ENCODE measurements around the gene AS3MT.
"Not testable (repeated sequence)": the region's sequence is repeated elsewhere in the genome, so short reads cannot be mapped to it uniquely, and the experiment has no call there.

The AS3MT gene

DNA sequence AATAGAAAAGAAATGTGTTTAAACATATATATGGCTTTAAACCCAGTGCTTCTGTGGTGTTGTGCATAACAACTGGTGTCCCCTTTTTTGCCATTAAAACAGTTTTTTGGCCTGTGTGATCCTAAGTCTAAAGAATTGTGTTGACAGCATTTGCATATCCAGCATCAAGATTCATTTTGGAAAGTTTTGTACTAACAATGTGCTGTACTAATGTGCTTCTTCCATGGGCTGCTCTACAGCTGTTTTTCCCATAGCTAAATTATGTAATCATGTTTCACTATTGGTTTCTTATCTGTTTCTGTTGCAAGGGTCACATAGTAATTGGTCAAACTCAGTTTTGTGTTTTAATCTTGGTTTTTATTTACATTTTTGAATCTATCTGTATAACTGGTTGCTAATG is 54.3 kb downstream of the AS3MT start:
- no peak for DNase-seq

DNA sequence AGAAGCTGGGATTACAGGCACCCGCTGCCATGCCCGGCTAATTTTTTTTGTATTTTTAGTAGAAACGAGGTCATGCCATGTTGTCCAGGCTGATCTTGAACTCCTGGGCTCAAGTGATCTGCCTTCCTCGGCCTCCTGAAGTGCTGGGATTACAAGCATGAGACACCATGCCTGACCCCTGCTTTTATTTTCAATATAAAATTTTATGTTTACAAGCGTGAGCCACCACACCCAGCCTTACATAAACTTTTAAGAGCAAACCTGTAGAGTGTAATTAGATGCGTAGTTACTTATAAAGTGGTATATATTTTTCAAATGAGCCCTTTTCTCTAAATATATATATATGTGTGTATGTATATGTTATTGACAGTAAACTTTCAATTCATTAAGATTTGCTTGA is 57.6 kb downstream of the AS3MT start:
- DNase-seq, result no peak

DNA sequence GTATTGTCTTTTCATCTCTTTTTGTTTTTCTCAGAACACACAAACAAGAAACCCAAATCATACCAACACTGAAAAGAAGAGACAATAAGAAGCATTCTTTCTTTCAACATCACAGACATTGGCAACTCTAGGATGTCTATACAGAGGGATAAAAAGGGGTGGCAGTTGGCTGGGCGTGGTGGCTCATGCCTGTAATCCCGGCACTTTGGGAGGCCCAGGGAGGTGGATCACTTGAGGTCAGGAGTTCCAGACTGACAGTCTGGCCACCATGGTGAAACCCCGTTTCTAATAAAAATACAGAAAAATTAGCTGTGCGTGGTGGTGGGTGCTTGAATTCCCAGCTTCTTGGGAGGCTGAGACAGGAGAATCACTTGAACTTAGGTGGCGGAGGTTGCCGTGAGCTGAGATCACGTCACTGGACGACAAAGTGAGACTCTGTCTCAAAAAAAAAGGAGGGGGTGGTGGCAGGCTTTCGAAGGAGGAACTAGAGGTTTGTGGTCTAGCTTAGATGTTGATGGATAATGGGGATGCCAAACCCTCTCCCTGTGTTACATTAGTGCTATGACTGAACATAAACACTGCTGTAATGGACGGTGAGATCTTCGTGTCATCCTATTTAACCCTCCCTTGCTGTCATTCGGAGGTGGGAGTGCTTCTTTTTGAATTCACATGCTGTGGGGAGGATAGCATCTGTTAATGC is 58.2 kb downstream of the AS3MT start:
- DNase-seq, result no peak

DNA sequence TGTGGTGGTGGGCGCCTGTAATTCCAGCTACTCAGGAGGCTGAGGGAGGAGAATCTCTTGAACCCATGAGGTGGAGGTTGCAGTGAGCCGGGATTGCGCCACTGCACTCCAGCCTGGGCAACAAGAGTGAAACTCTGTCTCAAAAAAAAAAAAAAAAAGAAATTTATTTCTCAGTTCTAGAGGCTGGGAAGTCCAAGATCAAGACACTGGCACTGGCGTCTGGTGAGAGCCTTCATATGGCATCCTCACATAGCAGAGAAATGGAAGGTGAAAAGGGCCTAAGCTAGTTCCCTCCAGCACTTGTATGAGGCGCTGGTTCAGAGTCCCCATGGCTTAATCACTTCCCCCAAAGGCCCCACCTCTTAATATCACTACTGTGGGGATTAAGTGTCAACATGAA is 59.2 kb downstream of the AS3MT start:
- DNase-seq, result not testable (repeated sequence)

DNA sequence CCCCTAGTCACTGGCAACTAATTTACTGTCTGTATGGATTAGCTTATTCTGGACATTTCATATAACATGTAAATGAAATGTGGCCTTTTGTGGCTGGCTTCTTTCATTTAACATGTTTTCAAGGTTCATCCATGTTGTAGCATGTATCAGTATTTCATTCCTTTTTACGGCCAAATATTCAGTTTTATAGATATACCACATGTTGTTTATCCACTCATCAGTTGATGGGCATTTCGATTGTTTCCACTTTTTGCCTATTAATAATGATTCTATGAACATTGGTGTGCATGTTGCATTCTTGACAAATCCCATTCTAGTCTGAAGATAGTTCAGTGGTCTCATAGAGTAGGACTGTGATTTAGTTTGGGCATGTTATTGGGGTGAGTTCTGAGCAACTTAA is 61.5 kb downstream of the AS3MT start:
- DNase-seq, result no peak

DNA sequence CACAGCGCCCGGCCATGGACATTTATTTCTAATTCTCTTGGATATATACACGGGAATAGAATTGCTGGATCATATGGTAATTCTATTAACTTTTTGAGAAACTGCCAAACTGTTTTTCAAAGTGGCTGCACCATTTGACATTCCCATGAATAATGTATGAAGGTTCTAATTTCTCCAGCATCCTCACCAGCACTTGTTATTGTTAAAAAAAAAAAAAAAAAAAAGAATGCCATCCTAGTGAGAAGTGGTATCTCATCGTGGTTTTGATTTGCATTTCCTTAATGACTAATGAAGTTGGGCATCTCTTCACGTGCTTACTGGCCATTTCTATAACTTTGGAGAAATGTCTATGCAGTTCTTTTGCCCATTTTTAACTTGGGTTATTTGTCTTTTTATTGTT is 62.4 kb downstream of the AS3MT start:
- DNase-seq, result no peak

DNA sequence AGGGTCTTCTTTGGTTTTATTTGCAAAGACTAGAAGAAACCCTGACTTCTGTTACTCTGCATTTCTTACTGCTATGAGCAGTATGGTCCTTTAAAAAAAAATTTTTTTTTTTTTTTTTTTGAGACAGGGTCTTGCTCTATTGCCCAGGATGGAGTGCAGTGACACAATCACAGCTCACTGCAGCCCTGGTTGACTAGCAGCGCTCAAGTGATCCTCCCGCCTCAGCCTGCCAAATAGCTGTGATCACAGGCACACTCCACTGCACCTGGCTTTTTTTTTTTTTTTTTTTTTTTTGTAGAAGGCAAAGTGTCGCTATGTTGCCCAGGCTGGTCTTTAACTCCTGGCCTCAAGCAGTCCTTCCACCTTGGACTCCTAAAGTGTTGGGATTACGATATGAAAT is 66.2 kb downstream of the AS3MT start:
- no peak for DNase-seq

DNA sequence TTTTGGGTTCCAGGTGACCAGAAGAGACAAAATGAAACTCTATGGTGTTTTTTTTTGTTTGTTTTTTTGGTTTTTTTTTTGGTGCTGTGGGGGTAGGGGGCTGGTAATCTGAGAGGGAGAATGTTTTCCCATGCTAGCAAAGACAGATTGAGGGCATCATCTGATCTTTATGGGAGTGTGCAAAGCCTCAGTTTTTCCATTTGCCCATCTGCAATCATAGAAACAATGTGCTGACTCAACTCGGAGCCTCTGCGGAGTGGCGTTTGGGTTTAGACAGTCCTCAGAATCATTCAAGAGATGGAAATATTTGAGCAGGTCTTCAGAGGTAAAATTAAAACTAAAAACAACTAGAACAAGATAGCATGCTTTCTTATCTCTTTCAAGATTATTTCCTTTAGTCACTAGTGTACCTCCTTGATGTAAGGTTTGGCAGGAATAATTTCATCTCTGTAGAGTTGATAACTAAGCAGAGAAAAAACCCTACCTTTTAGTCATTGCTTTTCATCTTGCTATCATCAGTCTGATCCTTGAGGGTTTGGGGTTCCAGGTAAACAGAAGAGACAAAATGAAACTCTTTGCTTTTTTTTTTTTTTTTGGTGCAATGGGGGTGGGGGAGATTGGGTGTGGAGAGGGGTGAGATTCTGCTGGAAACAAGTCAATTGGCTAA is 66.8 kb downstream of the AS3MT start:
- no peak for DNase-seq

DNA sequence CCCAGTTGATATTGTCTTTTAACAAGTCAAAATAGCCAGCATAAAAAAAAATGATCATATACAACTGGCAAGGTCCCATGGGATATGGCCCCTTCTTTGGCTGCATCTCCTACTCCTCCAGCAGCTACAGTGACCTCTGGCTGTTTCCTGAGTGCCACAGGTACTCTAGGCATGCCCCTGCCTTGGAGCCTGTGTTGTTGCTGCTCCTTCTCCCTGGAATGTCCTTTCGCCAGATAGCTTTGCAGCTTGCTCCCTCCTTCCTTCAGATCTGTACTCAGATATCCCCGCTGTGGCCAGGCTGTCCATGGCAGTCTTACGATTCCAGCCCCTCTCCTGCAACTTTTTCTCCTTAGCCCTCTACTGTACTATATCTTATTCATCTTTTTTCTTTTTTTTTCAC is 72.1 kb downstream of the AS3MT start:
- no peak for DNase-seq

DNA sequence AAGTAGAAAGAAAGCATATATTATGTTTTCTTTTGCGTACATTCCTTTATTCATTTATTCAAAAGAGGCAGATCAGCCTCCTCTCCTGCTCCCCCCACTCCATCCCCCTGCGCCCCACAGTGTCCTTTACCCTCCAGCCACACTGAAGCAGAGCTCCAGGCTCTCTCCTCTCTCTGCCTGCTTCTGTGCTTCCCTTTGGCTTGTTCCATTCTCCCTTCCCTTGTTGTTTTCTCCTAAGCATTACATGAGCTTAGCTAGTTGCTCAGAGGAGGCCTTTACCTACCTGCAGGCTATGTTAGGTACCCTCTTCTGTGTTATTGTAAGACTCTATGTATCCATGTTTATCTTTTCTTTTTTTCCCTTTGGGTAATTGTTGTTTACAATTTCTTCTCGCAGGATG is 76.2 kb downstream of the AS3MT start:
- no peak for DNase-seq

DNA sequence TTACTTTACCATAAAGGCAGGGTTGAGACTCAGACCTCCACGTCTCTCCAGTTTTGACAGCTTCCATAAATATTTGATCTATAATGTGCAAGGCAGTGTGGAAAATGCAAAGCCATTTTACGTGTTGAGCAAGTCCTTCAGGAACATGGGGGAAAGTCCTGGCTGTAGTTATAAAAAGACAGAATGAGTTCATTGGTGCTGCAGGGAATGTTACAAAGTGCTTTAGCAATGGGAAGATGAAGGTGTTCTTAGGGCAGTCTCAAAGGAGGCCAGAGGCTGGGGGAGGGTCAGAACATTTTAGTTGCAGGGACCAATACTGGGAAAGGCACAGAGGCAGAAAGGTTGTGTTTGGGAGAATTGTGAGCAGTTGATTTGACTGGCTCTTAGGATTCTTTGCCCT is 76.7 kb downstream of the AS3MT start:
- DNase-seq, result no peak

DNA sequence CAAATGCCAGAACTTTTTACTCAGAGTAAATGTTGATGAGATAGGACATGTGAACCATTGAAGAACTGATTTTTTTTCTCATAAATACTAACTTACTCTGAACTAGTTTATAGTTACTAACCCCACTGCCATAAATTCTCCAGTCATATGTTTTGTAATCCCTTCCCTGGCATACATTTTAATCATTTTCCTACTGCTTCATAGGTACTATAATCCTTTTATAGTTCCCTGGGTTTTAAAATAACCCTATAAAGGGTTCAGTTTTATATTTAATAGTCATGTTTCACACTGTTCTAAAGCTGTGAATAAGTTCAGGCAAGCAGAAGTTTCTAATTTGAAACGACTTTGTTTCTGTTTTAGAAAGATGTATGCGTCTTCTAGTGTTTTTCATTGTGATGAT is 77.7 kb downstream of the AS3MT start:
- DNase-seq, result no peak

DNA sequence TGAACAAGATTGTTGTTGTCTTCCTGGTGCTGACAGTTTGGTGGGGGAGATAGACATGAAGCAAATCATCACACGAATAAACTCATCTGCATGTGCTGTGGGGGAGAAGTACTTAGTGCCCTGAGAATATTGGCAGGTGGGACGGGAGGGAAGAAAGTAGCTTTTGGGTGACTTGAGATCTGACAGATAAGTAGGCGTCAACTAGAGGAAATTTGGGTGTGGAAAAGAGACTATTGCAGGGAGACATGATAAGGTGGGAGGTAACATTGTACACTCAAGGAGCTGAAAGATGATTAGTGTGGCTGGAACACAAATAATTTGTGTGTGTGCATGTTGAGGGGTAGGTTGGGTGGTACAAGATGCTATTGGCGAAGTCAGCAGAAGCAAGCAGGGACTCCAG is 78.9 kb downstream of the AS3MT start:
- DNase-seq, result no peak

DNA sequence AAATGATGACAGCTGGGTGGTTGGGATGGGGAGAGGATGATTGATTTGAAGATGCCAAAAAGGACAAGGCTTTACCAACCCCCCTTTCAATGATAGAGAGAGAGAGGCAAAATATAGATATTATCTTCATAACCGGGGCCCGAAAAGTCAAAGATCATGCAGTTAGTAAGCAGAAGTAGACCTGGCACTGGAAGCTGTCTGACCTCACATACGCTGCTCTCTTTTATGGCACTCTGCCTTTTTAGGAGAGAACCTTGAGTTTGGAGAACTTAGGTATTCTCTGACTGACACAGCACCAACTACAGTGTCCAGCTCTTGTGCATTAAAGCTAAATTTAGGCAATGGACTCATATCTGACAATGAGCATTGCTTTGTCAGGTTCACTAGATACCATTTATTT is 79.5 kb downstream of the AS3MT start:
- no peak for DNase-seq

DNA sequence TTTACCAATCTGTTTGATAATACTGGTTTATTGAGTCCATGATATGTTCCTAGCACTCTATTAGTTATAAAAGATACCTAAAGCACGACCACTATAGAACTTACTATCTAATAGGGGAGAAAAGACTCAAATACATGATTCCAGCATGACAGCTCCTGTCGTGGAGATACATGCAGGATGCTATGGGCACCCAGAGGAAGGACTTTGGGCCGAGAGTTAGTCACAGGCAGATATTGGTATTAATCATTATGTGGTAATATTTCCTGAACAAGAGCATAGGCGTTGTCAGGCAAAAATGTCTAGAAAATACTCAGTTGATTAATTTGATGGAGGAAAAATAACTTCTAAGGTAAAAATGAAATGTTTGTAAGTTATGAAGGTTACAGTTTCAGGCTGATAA is 80.6 kb downstream of the AS3MT start:
- DNase-seq, result no peak

DNA sequence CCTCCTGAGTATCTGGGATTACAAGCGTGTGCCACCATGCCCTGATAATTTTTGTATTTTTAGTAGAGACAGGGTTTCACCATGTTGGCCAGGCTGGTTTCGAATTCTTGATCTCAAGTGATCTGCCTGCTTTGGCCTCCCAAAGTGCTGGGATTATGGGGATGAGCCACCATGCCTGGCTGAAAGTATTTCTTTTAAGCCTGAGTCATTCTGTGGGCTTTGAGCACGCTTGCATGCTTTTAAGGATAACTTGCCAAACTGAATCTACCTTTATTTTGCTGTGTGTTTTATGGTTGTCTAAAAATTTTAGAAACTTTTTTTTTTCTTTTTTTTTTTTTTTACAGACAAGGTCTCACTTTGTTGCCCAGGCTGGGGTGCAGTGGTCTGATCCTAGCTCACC is 82.0 kb downstream of the AS3MT start:
- DNase-seq, result no peak

All from CD4-positive, alpha-beta T cell treated with Interferon gamma for 1 hour (primary cell).